GM18505 (cell line): Measurements from ENCODE around the gene OR56A5.
"Not testable (repeated sequence)": the region's sequence is repeated elsewhere in the genome, so short reads cannot be mapped to it uniquely, and the experiment has no call there.

Source experiments
- ATAC-seq: cut with Tn5 transposase; IDR thresholded peaks from one replicate; pipeline ENCODE4 v1.9.1; 2021; ENCODE audit not compliant: unreplicated experiment
- POLR2A ChIP-seq: IDR thresholded peaks from 4 replicates; pipeline ENCODE4 v1.6.1; 2011; ENCODE audit warnings: borderline replicate concordance; ENCODE audit not compliant: insufficient read depth, insufficient read length; ENCODE audit errors: extremely low read depth

OR56A5 gene, protein sequence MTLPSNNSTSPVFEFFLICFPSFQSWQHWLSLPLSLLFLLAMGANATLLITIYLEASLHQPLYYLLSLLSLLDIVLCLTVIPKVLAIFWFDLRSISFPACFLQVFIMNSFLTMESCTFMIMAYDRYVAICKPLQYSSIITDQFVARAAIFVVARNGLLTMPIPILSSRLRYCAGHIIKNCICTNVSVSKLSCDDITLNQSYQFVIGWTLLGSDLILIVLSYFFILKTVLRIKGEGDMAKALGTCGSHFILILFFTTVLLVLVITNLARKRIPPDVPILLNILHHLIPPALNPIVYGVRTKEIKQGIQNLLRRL

DNA sequence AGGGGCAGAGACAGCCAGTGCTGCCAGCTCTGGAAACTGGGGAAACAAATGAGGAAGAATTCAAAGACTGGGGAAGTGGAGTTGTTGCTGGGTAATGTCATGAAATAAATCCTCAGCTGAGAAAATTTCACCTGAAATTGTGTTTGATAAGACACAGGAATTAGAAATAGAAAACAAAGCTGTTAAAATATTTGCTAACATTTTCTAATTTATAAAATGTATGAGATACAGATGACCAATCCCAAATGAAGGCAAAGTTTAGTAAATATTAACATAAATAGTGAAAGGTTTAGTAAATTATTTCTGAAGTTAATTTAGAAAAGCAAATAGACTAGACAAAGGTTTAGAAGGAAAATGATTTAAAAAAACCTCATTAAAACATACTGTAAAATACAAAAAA is at the start of gene OR56A5:
TSS of gene OR56A5 (minus strand) at position 101 of the 400 bp plus-strand sequence. CDS start at position 101, 0 bp downstream.
- TF ChIP-seq POLR2A: no peak
- ATAC-seq: no peak

DNA sequence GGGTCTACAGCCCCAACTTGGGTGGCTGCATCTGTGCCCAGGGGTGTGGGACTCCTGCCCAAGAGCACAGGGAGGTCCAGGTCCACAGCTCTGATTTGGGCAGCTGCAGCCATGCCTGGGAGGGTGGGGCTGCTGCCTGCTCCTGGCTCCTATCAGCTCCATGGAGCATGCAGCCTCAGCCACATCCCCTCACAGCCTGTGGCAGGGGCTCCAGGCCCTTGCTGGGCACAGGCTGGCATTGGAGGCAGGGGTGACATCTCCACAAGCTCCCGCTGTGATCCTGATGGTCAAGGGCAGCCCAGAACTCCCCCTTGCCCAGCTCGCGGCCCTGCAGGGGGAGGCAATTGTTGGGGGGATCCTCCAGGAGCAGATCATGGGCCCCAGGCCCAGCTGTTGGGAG is 44.7 kb upstream of the OR56A5 start:
- ATAC-seq: no peak
- no peak for TF ChIP-seq POLR2A

DNA sequence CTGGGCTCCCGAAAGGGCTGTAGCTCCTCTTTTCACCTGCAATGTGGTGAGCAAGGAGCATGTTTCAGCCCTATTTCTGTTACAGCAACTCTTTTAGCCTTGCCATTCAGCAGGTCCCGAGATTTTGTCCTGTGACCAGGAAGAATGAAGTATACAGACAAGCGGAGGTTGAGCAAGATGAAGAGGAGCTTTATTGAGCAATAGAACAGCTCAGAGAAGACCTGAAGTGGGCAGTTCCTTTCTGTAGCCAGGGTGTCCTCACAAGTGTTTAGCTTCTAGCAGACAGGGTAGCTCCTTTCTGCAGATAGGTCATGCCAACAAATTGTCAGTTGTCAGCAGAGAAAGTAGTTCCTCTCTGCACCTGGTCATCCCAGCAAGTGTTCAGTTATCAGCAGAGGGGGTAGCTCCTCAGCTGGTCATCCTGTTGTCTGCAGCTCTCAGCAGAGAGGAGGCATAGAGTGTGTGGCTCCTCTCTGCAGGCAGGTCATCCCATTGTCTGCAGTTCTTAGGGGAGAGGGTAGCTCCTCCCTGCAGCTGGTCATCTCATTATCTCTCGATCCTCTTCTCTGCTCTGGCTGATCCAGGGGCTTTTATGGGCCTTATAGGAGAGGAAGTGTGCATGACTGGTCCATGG is 43.9 kb upstream of the OR56A5 start:
- no peak for TF ChIP-seq POLR2A
- ATAC-seq: no peak

DNA sequence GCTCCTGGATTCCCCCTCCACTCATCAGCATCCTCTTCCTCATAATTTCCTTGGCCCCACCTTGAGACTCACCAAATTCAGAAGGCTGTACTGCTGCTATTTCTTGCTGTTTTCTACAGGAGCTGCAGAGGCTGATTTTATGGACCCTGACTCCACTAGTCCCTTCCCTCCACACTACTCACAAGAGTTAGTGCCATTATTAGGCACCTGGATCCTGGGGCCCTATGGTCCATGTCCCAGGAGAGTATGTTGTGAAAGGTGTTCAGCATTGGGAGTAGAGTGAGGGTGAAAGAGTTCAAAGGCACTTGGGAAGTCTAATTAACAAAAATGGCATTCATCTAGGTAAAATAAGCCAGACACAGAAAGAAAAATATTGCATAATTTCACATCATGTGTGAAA is 38.6 kb upstream of the OR56A5 start, which contains the start of gene OR56A4:
TSS of gene OR56A4 (minus strand) at position 101 of the 400 bp plus-strand sequence. CDS start 3,954 bp downstream, outside the sequence.
- TF ChIP-seq POLR2A: no peak
- no peak for ATAC-seq

DNA sequence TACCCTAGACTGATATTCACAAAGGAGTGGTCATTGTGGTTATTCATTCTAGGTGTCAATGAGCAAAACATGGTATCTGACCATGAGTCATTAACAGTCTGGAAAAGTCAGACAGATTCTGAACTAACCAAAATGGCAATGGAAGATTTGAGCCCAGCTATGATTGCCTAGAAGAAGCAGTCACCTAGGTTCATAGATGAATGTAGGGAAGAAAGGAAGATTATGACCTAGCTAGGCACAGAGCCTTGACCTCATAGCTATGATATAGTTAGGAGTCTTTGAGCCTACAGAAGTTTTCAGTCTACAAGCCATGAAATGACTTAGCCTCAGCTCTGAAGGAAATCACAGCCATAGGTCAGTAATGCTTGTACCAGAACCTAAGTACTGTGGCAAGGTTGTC is 38.1 kb upstream of the OR56A5 start:
- no peak for TF ChIP-seq POLR2A
- ATAC-seq: no peak

DNA sequence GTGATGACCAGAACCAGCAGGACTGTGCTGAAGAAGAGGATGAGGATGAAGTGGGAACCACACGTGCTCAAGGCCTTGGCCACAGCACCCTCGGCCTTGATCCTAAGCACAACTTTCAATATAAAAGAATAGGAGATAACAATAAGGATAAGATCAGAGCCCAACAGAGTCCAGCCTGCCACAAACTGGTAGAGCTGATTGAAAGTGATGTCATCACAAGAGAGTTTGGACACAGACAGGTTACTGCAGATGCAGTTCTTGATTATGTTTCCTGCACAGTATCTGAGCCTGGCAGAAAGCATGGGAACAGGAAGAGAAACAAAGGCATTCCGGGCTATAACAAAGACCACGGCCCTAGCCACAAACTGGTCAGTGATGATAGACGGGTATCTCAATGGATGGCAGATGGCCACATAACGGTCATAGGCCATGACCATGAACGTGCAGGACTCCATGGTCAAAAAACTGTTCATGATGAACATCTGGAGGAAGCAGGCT is 34.0 kb upstream of the OR56A5 start:
- no peak for ATAC-seq
- TF ChIP-seq POLR2A: no peak

DNA sequence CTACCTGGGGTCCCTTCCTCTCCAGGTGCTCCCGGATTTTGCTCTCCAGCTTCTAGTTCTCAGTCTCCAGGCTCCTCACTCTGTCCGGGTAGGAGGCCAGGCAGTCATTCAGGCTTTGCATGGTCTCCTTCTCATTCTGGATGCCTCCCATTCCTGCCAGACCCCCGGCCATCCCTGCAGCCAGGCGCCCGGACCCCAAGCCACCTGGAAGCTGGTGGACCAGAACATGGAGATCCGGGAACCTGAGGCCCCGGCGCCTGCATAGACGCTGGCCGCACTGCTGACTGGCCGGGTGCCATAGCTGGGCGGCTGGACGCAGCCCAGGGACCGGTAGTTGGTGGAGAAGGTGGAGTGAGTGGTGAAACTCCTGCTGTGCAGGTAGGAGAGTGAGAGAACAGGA is 26.5 kb upstream of the OR56A5 start:
- no peak for ATAC-seq
- TF ChIP-seq POLR2A: no peak

DNA sequence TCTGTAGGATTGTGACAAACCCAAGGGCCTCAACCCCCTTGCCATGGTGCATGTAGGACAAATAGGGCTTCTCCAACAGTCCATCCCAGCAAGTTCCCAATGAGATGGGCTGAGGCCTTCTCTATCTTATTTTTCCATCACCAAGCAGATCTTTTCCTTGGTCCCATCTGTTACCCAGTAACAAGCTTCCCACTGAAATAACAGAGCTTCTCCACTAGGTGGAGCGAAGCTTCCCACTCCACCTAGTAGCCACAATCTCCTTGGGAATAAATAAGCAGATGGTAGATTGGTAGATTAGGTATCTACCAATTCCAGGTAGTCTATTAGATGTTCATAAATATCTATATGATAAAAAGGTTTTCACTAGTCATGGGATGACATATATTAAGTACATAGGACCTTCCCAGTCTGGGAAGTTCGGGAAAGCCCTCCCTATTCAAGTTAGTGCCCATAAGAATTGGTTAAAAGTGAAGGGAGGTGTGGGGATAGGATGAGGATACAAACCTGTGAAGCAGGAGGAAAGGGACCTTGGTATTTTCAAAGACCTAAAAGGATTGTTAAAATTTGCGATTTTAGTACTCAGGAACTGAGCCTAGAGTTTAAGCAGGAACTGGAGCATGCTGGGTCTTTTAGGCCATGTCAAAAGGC is 24.4 kb upstream of the OR56A5 start:
- no peak for ATAC-seq
- TF ChIP-seq POLR2A: no peak

DNA sequence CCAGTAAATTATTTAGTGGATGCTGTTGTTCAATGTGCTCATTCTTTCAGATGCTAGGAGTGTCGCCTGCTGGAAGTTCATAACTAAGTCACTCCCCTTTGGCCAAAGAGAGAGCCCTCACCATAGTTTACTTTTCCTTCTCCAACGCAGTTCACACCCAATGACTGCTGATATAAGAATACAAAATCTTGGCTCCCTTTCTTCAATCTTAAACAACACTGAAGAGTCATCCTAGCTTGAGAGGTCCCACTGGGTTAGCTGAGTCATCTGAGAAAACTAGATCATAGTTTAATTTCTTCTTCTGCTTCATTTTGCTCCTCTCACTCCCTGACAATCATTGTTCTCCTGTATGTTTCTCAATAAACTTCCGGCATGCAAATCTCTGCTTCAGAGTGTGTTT is 23.9 kb upstream of the OR56A5 start:
- no peak for ATAC-seq
- TF ChIP-seq POLR2A: no peak

DNA sequence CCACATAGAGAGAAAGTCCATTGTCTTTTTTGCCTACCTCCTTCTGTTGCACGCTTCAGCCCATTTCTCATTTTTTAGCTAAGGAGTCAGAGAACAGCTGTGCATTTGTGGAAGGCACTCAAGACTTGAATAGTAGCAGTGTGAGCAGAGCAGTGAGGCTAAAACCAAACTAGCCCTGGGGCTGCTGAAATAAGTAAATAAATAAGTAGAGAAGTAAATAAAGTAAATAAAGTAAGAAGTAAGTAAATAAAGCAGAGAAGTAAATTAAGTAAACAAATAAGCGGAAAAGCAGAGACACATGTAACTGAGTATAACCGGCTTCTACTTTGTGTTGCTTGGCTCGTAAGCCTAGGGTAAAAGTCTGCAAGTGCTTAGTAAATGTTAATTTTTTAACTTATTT is 20.9 kb upstream of the OR56A5 start:
- no peak for ATAC-seq

DNA sequence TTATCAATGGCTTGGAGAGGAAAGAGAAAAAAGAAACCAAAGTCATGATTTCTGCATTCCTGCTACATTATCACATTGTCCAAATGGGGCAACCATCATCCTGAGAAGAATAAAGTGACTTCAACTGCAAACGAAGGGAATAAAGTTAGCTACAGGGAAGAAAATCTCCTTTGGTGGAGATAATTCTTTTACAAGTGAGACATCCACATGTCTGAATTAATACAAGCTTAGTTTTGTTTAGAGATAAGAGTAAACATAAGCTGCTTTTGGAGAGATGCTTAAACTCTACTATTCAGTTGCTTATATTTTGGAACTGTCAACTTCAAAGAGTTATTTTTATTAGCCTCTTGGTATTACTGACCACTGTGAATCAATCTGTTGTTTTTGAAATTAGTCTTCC is 18.6 kb upstream of the OR56A5 start, which contains the start of gene OR52L1:
TSS of gene OR52L1 (minus strand) at position 101 of the 400 bp plus-strand sequence. CDS start at position 46, 55 bp downstream.
- ATAC-seq: no peak
- no peak for TF ChIP-seq POLR2A

More for the DNA sequence above, 20.9 kb upstream of the OR56A5 start:
- no peak for TF ChIP-seq POLR2A

DNA sequence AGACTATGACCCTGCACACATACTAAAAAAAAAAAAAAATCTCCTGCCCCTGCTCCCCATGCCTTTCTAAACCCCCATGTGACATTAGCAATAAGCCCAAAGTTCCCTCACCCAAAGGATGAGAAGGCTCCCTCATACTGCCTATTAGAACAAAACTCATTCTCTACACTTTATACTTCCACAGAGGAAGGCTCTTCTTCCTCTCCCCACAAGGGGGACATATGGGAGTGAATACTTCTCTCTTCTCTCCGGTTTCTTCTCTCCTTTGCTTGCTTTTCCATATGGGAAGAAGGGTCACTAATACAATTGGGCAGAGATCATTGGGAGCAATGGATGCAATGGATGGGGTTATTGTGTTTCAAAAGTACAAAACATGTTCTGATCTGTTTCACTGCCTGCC is 15.1 kb upstream of the OR56A5 start:
- TF ChIP-seq POLR2A: no peak
- ATAC-seq: no peak

DNA sequence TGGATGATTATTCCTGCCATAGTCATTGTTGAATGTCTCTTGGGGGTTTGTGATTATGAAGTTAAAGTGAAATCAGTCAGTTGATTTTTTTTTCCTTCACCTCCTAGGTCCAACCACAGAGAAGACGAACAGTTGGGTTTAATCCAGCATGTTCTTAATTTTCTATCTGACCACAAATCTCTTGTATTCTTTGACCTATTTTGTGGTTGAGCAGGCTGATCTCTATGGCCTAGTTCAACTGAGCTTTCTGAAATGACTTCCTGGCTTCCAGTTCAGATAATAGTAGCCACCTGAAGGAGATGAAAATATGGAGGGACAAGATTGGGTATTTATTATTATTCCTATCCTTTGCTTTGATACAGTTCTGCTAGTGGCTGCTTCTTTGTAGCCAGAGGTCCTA is 5.2 kb upstream of the OR56A5 start:
- no peak for ATAC-seq
- TF ChIP-seq POLR2A: no peak

DNA sequence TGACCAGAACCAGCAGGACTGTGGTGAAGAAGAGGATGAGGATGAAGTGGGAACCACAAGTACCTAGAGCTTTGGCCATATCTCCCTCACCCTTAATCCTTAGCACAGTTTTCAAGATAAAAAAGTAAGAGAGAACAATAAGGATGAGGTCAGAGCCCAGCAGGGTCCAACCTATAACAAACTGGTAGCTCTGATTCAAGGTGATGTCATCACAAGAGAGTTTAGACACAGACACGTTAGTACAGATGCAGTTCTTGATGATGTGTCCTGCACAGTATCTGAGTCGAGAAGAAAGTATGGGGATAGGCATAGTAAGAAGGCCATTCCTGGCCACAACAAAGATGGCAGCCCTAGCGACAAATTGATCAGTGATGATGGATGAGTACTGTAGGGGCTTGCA is 586 bp downstream of the OR56A5 start:
- TF ChIP-seq POLR2A: no peak
- no peak for ATAC-seq

DNA sequence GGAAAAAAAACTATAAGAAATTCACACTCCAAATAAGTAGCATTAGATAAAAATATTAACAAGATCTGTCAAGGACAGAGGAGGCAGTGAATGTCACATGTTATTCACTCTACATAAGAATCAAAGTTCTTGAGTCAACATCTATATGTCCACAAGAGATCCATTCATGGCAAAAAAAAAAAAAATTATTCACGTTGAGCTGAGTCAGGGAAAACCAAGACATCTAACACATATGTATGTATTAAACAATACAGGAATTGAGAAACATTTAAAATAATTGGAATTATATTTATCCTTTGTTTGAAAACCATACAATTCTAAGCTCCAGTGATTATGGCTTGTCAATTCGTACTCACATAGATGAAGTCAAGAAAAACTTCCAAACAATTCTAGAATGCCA is 1.3 kb downstream of the OR56A5 start:
- ATAC-seq: no peak
- no peak for TF ChIP-seq POLR2A

DNA sequence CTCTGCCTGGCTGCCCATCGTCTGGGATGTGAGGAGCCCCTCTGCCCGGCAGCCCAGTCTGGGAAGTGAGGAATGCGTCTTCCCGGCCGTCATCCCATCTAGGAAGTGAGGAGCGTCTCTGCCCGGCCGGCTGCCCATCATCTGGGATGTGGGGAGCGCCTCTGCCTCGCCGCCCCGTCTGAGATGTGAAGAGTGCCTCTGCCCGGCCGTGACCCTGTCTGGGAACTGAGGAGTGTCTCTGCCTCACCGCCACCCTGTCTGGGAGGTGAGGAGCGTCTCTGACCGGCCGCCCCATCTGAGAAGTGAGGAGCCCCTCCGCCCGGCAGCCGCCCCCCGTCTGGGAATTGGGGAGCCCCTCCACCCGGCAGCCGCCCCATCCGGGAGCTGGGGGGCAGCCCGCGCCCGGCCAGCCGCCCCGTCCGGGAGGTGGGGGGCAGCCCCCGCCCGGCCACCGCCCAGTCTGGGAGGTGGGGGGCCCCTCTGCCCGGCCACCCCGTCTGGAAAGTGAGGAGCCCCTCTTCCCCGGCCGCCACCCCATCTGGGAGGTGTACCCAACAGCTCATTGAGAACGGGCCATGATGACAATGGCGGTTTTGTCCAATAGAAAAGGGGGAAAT is 7.5 kb downstream of the OR56A5 start:
- not testable (repeated sequence) for ATAC-seq
